SU-DHL-6 (cell line): Measurements from ENCODE around the gene WNT3A.

Experiments used
- H2AFZ ChIP-seq: fragments of 200-600 bp; sonication (generic); 2 replicates; pipeline ENCODE4 v1.6.1; 2014; ENCODE audit warnings: low read depth, mild to moderate bottlenecking, moderate library complexity, mixed read lengths, antibody characterized with exemption, low read length; ENCODE audit not compliant: severe bottlenecking
- H3F3A ChIP-seq: fragments of 200-600 bp; shearing (Covaris generic); 2 replicates; pipeline ENCODE4 v1.6.0; 2016; ENCODE audit warnings: antibody characterized with exemption, mild to moderate bottlenecking; ENCODE audit not compliant: insufficient read depth
- H3K27ac ChIP-seq: fragments of 200-600 bp; sonication (generic); 2 replicates; pipeline ENCODE4 v1.5.1; 2016; ENCODE audit warnings: low read depth, mild to moderate bottlenecking, low read length, moderate library complexity, mixed read lengths
- H3K27me3 ChIP-seq: fragments of 200-600 bp; sonication (generic), shearing (Covaris generic); 2 replicates; pipeline ENCODE4 v1.6.0; 2014; ENCODE audit warnings: mild to moderate bottlenecking, low read length
- H3K36me3 ChIP-seq: fragments of 200-600 bp; sonication (generic); 2 replicates; pipeline ENCODE4 v1.6.1; 2014; ENCODE audit warnings: mild to moderate bottlenecking, low read length, mixed read lengths
- H3K4me2 ChIP-seq: fragments of 300-600, 200-600 bp; shearing (Covaris generic), sonication (generic); 2 replicates; pipeline ENCODE4 v1.6.0; 2014; ENCODE audit warnings: low read length, low read depth, mild to moderate bottlenecking; ENCODE audit not compliant: poor library complexity, severe bottlenecking
- H3K4me3 ChIP-seq: fragments of 200-600 bp; sonication (generic); 2 replicates; pipeline ENCODE4 v1.5.1; 2014; ENCODE audit warnings: antibody characterized with exemption, low read length, mild to moderate bottlenecking, mixed read lengths; ENCODE audit not compliant: insufficient read depth, poor library complexity, severe bottlenecking
- H3K79me2 ChIP-seq: fragments of 200-600 bp; sonication (generic); 2 replicates; pipeline ENCODE4 v1.6.1; 2014; ENCODE audit warnings: mild to moderate bottlenecking, low read length, moderate library complexity; ENCODE audit not compliant: insufficient read depth
- H3K9ac ChIP-seq: fragments of 200-600 bp; sonication (generic); 2 replicates; pipeline ENCODE4 v1.7.0; 2014; ENCODE audit warnings: mild to moderate bottlenecking, low read length
- H3K9me2 ChIP-seq: fragments of 200-600 bp; sonication (generic); replicated peaks from 2 replicates; pipeline ENCODE4 v1.6.1; 2014; ENCODE audit warnings: low read length; ENCODE audit not compliant: insufficient read depth
- H3K9me3 ChIP-seq: fragments of 200-600 bp; sonication (generic); 2 replicates; pipeline ENCODE4 v1.6.1; 2014; ENCODE audit warnings: low read length, mixed read lengths; ENCODE audit not compliant: insufficient read depth
- H4K20me1 ChIP-seq: fragments of 200-600 bp; sonication (generic); 2 replicates; pipeline ENCODE4 v1.6.1; 2014; ENCODE audit warnings: low read depth, mild to moderate bottlenecking, antibody characterized with exemption, low read length, moderate library complexity, mixed read lengths
- CTCF ChIP-seq: fragments of 200-600 bp; sonication (generic); IDR thresholded peaks from one replicate; pipeline ENCODE4 v1.5.1; 2017; ENCODE audit warnings: antibody characterized with exemption, mild to moderate bottlenecking, low read length, moderate library complexity; ENCODE audit not compliant: insufficient read depth, poor library complexity, severe bottlenecking
- EZH2phosphoT487 ChIP-seq: fragments of 200-600 bp; sonication (generic), shearing (Covaris generic); conservative IDR thresholded peaks from 2 replicates; pipeline ENCODE4 v1.6.1; 2018; ENCODE audit warnings: mild to moderate bottlenecking, antibody characterized with exemption, low read length, moderate library complexity, mixed read lengths

WNT3A gene

DNA sequence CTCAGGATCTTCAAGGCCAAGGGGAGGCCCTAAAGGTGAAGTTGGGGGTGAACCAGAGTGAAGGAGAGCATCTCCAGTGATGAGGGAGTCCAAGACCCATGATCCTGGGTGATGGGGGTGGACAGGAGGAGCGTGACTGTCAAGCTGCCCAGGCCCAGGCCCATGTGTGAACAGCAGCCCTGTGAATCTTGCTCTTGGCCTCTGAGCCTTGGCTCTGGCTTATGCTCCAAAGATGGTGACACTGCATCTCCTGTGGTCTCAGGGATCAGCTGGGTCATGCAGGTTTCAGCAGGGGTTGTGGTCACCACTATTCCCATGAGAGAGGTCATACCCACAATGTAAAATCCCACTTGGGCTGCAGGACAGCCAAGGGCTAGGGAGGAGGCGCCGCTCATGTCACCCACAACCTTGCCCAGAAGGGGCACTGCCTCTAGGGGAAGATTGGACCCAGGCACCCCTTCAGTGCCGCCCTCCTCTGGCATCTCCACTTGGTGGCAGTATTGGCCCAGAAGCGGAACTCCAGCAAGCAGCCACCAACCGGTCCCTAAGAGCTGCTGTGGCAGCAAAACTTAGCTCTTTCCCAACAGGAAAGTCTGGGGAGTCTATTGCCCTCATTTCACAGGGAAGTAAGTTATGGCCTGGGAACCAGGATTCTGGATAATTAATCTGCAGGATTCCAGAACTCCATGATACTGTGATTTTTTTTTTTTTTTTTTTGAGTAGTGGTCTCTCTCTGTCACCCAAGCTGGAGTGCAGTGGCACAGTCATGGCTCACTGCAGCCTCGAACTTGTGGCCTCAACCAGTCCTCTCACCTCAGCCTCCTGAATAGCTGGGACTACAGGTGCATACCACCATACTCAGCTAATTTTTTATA lies 7.5 kb upstream of the WNT3A start:
- no peak overlapping the region for H3K4me3 ChIP-seq
- H2AFZ ChIP-seq: no peak overlapping the region
- TF ChIP-seq EZH2phosphoT487 (no peak), CTCF (peak; percentile 78)
- no peak overlapping the region for H3K9ac ChIP-seq
- no peaks in the 10 kb centered on the region for H3K36me3 ChIP-seq
- no peaks in the 10 kb centered on the region for H3K27me3 ChIP-seq
- no peak overlapping the region for H3K27ac ChIP-seq
- no peaks in the 10 kb centered on the region for H3K79me2 ChIP-seq
- no peaks in the 10 kb centered on the region for H3K9me2 ChIP-seq
- H4K20me1 ChIP-seq: no peaks in the 10 kb centered on the region
- no peak overlapping the region for H3K4me2 ChIP-seq
- no peaks in the 10 kb centered on the region for H3K9me3 ChIP-seq
- no peaks in the 10 kb centered on the region for H3F3A ChIP-seq

DNA sequence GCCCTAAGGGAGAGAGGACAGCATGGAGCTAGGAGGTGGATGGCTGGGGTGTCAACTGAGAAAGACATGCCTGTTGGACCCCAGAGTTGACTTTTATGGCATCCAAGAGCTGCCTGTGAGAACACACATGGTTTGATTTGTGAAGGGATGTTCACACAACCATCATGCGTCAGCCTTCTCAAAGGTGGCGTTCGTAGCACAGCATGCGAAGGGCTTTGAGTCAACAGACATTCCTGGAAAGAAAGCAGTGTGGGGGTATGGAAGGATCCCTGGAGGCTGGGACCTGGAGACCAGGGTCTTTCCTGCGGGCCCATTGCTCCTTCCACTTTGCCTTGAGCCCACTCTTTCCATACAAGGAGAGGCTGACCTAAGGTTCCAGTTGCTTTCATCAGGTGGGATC lies 6.4 kb upstream of the WNT3A start:
- no peak overlapping the region for H3K9ac ChIP-seq
- TF ChIP-seq CTCF (no peak), EZH2phosphoT487 (no peak)
- H3K79me2 ChIP-seq: no peaks in the 10 kb centered on the region
- H3K9me2 ChIP-seq: no peaks in the 10 kb centered on the region
- no peak overlapping the region for H3K27ac ChIP-seq
- no peaks in the 10 kb centered on the region for H3F3A ChIP-seq
- no peak overlapping the region for H3K4me2 ChIP-seq
- no peaks in the 10 kb centered on the region for H3K9me3 ChIP-seq
- no peaks in the 10 kb centered on the region for H4K20me1 ChIP-seq
- no peaks in the 10 kb centered on the region for H3K27me3 ChIP-seq
- H2AFZ ChIP-seq: no peak overlapping the region
- H3K36me3 ChIP-seq: no peaks in the 10 kb centered on the region
- no peak overlapping the region for H3K4me3 ChIP-seq

DNA sequence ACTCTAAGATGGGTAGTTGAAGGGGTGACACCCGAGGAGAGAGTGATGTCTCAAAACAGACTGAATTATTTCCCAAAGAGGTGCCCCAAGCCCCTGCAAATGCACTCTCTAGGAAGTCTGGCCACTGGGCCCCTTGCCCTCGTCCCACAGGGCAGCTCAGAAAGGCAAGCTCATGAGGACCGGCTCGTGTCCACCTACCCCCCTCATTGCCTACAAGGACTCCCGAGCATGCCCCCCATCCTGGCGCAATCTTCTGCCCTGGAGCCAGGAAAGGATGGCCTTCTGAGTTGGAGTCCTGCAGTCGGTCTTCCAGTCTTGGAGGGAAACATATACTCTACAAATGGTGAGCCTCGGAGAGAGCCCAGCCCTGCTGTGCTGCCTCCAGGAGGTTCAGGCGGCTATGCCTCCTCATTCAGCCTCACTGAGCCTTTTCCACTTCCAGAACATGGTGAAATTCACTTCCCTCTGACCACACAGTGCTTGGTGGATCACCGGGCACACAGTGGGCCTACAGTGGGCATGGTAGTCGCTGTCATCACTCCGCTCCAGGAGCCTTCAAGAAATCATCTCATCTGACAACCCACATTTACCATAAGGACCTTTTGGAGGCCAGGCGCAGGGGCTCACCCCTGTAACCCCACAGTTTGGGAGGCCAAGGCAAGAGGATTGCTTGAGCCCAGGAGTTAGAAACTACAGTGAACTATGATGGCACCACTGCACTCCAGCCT lies 5.8 kb upstream of the WNT3A start:
- Histone ChIP-seq H3K9ac (no peak overlapping the region), H3K4me3 (no peak overlapping the region), H3K9me2 (no peaks in the 10 kb centered on the region), H4K20me1 (no peaks in the 10 kb centered on the region), H3K79me2 (no peaks in the 10 kb centered on the region), H3K4me2 (no peak overlapping the region), H3F3A (no peaks in the 10 kb centered on the region), H3K27me3 (no peaks in the 10 kb centered on the region), H2AFZ (no peak overlapping the region), H3K9me3 (no peaks in the 10 kb centered on the region), H3K36me3 (no peaks in the 10 kb centered on the region), H3K27ac (no peak overlapping the region)
- TF ChIP-seq EZH2phosphoT487: no peak
- TF ChIP-seq CTCF: no peak
